ENCODE results near the gene KAT5. TPM values are rescaled to one million over a fixed set of nuclear protein-coding genes. Genes with fewer than 3 reads are reported as not detected.
"Not testable (repeated sequence)": the region's sequence is repeated elsewhere in the genome, so short reads cannot be mapped to it uniquely, and the experiment has no call there.

Gene KAT5
- polyA plus RNA-seq, 1 donor from 2014 or later, result 102 TPM

- H3K9me2 ChIP-seq (ENCODE audit: insufficient read depth, low read length), result no peaks in the 10 kb centered on the region
- H3K9ac ChIP-seq (ENCODE audit: low read length), result no peak overlapping the region
- H3F3A ChIP-seq (ENCODE audit: insufficient read depth, low read length, poor library complexity, severe bottlenecking), result no peaks in the 10 kb centered on the region
- H4K20me1 ChIP-seq (ENCODE audit: insufficient read depth), result no peaks in the 10 kb centered on the region
- no peaks in the 10 kb centered on the region for H3K27me3 ChIP-seq (ENCODE audit: insufficient read depth, low read depth, low read length)
- H3K36me3 ChIP-seq (ENCODE audit: insufficient read depth, low read length), result no peaks in the 10 kb centered on the region
- H3K79me2 ChIP-seq (replicated peaks; ENCODE audit: insufficient read depth, low read length), result no peaks in the 10 kb centered on the region
- TF ChIP-seq POLR2AphosphoS5 (IDR thresholded peaks at IDR 0.05) (no peak), SMC3 (conservative IDR thresholded peaks at IDR 0.05; ENCODE audit: poor library complexity) (no peak), MXI1 (conservative IDR thresholded peaks at IDR 0.05; ENCODE audit: poor library complexity, severe bottlenecking) (no peak), CTCF (IDR thresholded peaks at IDR 0.05; ENCODE audit: poor library complexity, severe bottlenecking) (no peak), REST (IDR thresholded peaks at IDR 0.05; ENCODE audit: borderline replicate concordance) (no peak), TAF1 (IDR thresholded peaks at IDR 0.05; ENCODE audit: low read depth) (no peak), RAD21 (conservative IDR thresholded peaks at IDR 0.05) (no peak)
- no peak overlapping the region for H3K4me2 ChIP-seq (ENCODE audit: low read length)
- no peak overlapping the region for H3K27ac ChIP-seq (ENCODE audit: low read length)
- no peak overlapping the region for H3K4me3 ChIP-seq (ENCODE audit: low read length)
- H2AFZ ChIP-seq (ENCODE audit: low read depth, low read length), result no peak overlapping the region
- no peaks in the 10 kb centered on the region for H3K9me3 ChIP-seq (ENCODE audit: low read length)
Measured at GRCh38 chr11:65703846-65704245, 8.2 kb upstream of the KAT5 start.

GRCh38 chr11:65706303-65706763 lies 5.7 kb upstream of the KAT5 start:
- H3K79me2 ChIP-seq (replicated peaks; ENCODE audit: insufficient read depth, low read length); H3K36me3 ChIP-seq (ENCODE audit: insufficient read depth, low read length); H3K4me2 ChIP-seq (ENCODE audit: low read length); H3K9me2 ChIP-seq (ENCODE audit: insufficient read depth, low read length); H3K27ac ChIP-seq (ENCODE audit: low read length); H3K9ac ChIP-seq (ENCODE audit: low read length); H4K20me1 ChIP-seq (ENCODE audit: insufficient read depth); H3F3A ChIP-seq (ENCODE audit: insufficient read depth, low read length, poor library complexity, severe bottlenecking); H3K27me3 ChIP-seq (ENCODE audit: insufficient read depth, low read depth, low read length); H2AFZ ChIP-seq (ENCODE audit: low read depth, low read length); H3K9me3 ChIP-seq (ENCODE audit: low read length): not testable (repeated sequence)
- peak overlapping the region; percentile 34 for H3K4me3 ChIP-seq (ENCODE audit: low read length)
- TF ChIP-seq MXI1 (conservative IDR thresholded peaks at IDR 0.05; ENCODE audit: poor library complexity, severe bottlenecking), result peak; percentile 26
- TF ChIP-seq CTCF (IDR thresholded peaks at IDR 0.05; ENCODE audit: poor library complexity, severe bottlenecking), result peak; percentile 84
- TF ChIP-seq RAD21 (conservative IDR thresholded peaks at IDR 0.05), result peak; percentile 77
- TF ChIP-seq SMC3 (conservative IDR thresholded peaks at IDR 0.05; ENCODE audit: poor library complexity), result peak; percentile 88

DNA sequence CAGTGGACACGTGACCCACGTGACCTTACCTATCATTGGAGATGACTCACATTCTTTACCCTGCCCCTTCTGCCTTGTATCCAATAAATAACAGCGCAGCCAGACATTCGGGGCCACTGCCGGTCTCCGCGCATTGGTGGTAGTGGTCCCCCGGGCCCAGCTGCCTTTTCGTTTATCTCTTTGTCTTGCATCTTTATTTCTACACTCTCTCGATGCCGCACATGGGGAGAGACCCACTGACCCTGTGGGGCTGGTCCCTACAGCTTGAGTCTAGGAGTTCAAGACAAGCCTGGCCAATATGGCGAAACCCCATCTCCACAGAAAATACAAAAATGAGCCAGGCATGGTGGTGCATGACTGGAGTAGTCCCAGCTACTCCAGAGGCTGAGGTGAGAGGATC lies 5.0 kb upstream of the KAT5 start:
- H3K4me2 ChIP-seq (ENCODE audit: low read length); H3K9me3 ChIP-seq (ENCODE audit: low read length); H3K9me2 ChIP-seq (ENCODE audit: insufficient read depth, low read length); H2AFZ ChIP-seq (ENCODE audit: low read depth, low read length); H3K36me3 ChIP-seq (ENCODE audit: insufficient read depth, low read length); H4K20me1 ChIP-seq (ENCODE audit: insufficient read depth); H3K27me3 ChIP-seq (ENCODE audit: insufficient read depth, low read depth, low read length); H3K27ac ChIP-seq (ENCODE audit: low read length); H3K9ac ChIP-seq (ENCODE audit: low read length); H3K79me2 ChIP-seq (replicated peaks; ENCODE audit: insufficient read depth, low read length); H3F3A ChIP-seq (ENCODE audit: insufficient read depth, low read length, poor library complexity, severe bottlenecking); H3K4me3 ChIP-seq (ENCODE audit: low read length): not testable (repeated sequence)
